ENCODE measurements around the gene LACTBL1. TPM values are rescaled to one million over a fixed set of nuclear protein-coding genes. Genes with fewer than 3 reads are reported as not detected.

The LACTBL1 gene
- total RNA-seq = not detected

- H3K9me3 ChIP-seq = no peaks in the 10 kb centered on the region
- WGBS = 77% methylated on average over 3 of the region's 5 CpGs
- peaks cover 28% of the 10 kb centered on the region for H3K27me3 ChIP-seq
- no peak within 1 kb of the TSS for H3K4me3 ChIP-seq
- H3K4me1 ChIP-seq = peaks cover 12% of the 10 kb centered on the region
- no peak within 1 kb of the TSS for H3K27ac ChIP-seq
- no peaks in the 10 kb centered on the region for H3K36me3 ChIP-seq
- TF ChIP-seq POLR2AphosphoS5 (IDR thresholded peaks at IDR 0.05) (no peak), POLR2A (IDR thresholded peaks at IDR 0.05) (no peak), EP300 (IDR thresholded peaks at IDR 0.05) (no peak), CTCF (IDR thresholded peaks at IDR 0.05) (no peak)
- peak in 1 of 2 donors; percentile 64 for DNase-seq (ENCODE audit: low spot score in 2 of 2)
Observed at GRCh38 chr1:22972760-22973159, at the start of gene LACTBL1. TSS of gene LACTBL1 (minus strand) at chr1:22972866. CDS start at chr1:22972316, 550 bp downstream.

GRCh38 chr1:23021834-23022233, 49.2 kb upstream of the LACTBL1 start:
- 89% methylated on average over 2 of the region's 2 CpGs for WGBS

GRCh38 chr1:23020706-23021405, 48.2 kb upstream of the LACTBL1 start:
- H3K4me1 ChIP-seq = peaks cover 20% of the 10 kb centered on the region
- TF ChIP-seq EP300 (IDR thresholded peaks at IDR 0.05) (no peak), POLR2A (IDR thresholded peaks at IDR 0.05) (no peak), POLR2AphosphoS5 (IDR thresholded peaks at IDR 0.05) (no peak), CTCF (IDR thresholded peaks at IDR 0.05) (no peak)
- no peaks in the 10 kb centered on the region for H3K36me3 ChIP-seq
- no peak overlapping the region for H3K27ac ChIP-seq
- 37% methylated on average over 7 of the region's 7 CpGs for WGBS
- H3K27me3 ChIP-seq = no peaks in the 10 kb centered on the region
- H3K9me3 ChIP-seq = no peaks in the 10 kb centered on the region
- DNase-seq (ENCODE audit: low spot score in 2 of 2) = no peak
- peak overlapping the region; percentile 92 for H3K4me3 ChIP-seq

More at GRCh38 chr1:23021834-23022233, 49.2 kb upstream of the LACTBL1 start:
- Histone ChIP-seq H3K4me1 (peaks cover 20% of the 10 kb centered on the region), H3K27ac (no peak overlapping the region), H3K27me3 (no peaks in the 10 kb centered on the region), H3K36me3 (no peaks in the 10 kb centered on the region), H3K9me3 (no peaks in the 10 kb centered on the region), H3K4me3 (no peak overlapping the region)
- DNase-seq (ENCODE audit: low spot score in 2 of 2) = no peak
- TF ChIP-seq EP300 (IDR thresholded peaks at IDR 0.05) (no peak), CTCF (IDR thresholded peaks at IDR 0.05) (no peak), POLR2AphosphoS5 (IDR thresholded peaks at IDR 0.05) (no peak)

- H3K27ac ChIP-seq = peak overlapping the region; percentile 93
- no peaks in the 10 kb centered on the region for H3K27me3 ChIP-seq
- TF ChIP-seq CTCF (IDR thresholded peaks at IDR 0.05) = no peak
- no peaks in the 10 kb centered on the region for H3K36me3 ChIP-seq
- peak in 1 of 2 donors; percentile 68 for DNase-seq (ENCODE audit: low spot score in 2 of 2)
- peak overlapping the region; percentile 92 for H3K4me3 ChIP-seq
- H3K4me1 ChIP-seq = peaks cover 20% of the 10 kb centered on the region
- no peaks in the 10 kb centered on the region for H3K9me3 ChIP-seq
- under 1% methylated on average over 25 of the region's 42 CpGs for WGBS
Observed at GRCh38 chr1:23019863-23020625, 47.4 kb upstream of the LACTBL1 start.

GRCh38 chr1:23019094-23019862, 46.6 kb upstream of the LACTBL1 start, which contains the start of gene KDM1A:
TSS of gene KDM1A (plus strand) at chr1:23019468. CDS start at chr1:23019597, 129 bp downstream.
- peak within 1 kb of the TSS; percentile 92 for H3K4me3 ChIP-seq
- 0% methylated on average over 12 of the region's 85 CpGs for WGBS
- peak within 1 kb of the TSS; percentile 93 for H3K27ac ChIP-seq
- TF ChIP-seq POLR2AphosphoS5 (IDR thresholded peaks at IDR 0.05) (peak in 2 of 3 donors; percentile 68 to 73), CTCF (IDR thresholded peaks at IDR 0.05) (no peak), POLR2A (IDR thresholded peaks at IDR 0.05) (peak in 1 of 2 donors; percentile 58), EP300 (IDR thresholded peaks at IDR 0.05) (no peak)
- peaks cover 20% of the 10 kb centered on the region for H3K4me1 ChIP-seq
- H3K36me3 ChIP-seq = no peaks in the 10 kb centered on the region
- H3K27me3 ChIP-seq = no peaks in the 10 kb centered on the region
- DNase-seq (ENCODE audit: low spot score in 2 of 2) = peak; percentile 96 to 97
- H3K9me3 ChIP-seq = no peaks in the 10 kb centered on the region
